ENCODE results near the gene C7.

C7 gene

DNA sequence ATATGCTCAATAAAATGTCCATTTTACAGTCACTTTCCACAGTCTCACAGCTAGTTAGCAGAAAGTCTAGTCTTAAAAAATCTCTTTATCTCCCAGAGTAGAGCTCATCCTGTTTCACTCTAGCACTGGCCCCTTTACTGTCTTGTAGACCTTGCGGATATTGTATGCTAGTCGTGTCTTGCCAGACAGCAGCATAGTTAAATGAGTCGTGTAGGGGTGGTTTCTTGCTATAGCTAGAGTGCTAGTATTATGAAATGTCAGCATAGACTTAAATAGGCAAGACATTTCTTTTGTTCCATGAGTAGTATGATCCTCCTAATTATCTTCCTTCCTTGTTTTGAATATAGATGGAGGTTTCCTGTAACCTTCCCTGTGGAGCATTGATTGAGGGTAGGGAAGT lies 77.4 kb downstream of the C7 start:
- TF ChIP-seq, protein P1, sequence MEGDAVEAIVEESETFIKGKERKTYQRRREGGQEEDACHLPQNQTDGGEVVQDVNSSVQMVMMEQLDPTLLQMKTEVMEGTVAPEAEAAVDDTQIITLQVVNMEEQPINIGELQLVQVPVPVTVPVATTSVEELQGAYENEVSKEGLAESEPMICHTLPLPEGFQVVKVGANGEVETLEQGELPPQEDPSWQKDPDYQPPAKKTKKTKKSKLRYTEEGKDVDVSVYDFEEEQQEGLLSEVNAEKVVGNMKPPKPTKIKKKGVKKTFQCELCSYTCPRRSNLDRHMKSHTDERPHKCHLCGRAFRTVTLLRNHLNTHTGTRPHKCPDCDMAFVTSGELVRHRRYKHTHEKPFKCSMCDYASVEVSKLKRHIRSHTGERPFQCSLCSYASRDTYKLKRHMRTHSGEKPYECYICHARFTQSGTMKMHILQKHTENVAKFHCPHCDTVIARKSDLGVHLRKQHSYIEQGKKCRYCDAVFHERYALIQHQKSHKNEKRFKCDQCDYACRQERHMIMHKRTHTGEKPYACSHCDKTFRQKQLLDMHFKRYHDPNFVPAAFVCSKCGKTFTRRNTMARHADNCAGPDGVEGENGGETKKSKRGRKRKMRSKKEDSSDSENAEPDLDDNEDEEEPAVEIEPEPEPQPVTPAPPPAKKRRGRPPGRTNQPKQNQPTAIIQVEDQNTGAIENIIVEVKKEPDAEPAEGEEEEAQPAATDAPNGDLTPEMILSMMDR (IDR thresholded peaks at IDR 0.05; ENCODE audit: borderline replicate concordance, control extremely low read depth, extremely low read depth, insufficient read depth, missing control alignments) = no peak
- in situ Hi-C loops (cut with MboI; ENCODE audit: low sequenced_read_pairs, unreplicated experiment) = no loop called here
- no peak for DNase-seq (ENCODE audit: low spot score)

DNA sequence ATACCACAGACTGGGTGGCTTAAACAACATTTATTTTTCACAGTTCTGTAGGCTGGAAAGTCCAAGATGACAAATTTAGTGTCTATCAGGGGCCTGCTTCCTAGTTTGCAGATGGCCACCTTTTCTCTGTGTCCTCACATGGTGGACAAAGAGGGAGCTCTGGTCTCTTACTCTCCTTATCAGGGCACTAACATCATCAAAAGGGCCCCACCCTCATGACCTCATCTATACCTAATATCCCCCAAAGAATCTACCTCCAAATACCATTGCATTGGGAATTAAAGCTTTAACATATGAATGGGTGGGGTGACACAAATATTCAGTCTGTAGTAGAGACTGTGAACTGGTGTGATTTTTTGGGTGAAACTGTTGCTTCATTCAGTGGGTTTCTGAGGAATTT lies 78.1 kb downstream of the C7 start:
- DNase-seq (ENCODE audit: low spot score) = no peak
- TF ChIP-seq, protein P1 (IDR thresholded peaks at IDR 0.05; ENCODE audit: borderline replicate concordance, control extremely low read depth, extremely low read depth, insufficient read depth, missing control alignments) = no peak
- in situ Hi-C loops (cut with MboI; ENCODE audit: low sequenced_read_pairs, unreplicated experiment) = no loop called here

DNA sequence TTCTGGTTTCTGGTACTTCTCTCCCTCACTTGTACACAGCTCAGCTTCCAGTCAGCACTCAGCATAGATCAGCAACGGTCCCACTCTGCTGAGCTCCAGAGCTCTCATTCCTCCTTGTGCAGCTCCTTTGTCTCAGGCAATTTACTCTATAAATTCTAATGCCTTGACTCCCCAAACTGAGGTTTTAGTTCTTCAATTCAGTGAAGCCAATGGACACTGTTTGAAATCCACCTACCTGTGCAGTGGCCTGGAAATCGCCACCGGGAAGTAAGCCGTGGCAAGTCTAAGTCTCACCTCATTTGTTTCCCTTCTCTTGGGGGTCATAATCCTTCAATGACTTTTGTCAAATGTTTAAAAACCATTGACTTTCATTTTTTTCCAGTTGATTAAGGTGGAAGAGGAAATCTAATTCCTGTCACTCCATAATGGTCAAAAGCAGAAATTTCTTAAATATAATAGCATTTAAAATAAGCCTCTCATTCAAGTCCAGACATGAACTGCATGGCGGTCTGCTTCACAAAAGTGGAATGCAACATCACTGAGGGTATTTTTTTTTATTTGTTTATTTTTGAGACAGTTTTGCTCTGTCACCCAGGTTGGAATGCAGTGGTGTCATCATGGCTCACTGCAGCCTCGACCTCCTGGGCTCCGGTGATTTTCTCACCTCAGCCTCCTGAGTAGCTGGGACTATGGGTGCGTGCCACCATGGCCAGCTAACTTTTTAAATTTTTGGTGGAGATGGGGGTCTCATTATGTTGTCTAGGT lies 79.6 kb downstream of the C7 start:
- TF ChIP-seq, protein P1 (IDR thresholded peaks at IDR 0.05; ENCODE audit: borderline replicate concordance, control extremely low read depth, extremely low read depth, insufficient read depth, missing control alignments) = no peak
- in situ Hi-C loops (cut with MboI; ENCODE audit: low sequenced_read_pairs, unreplicated experiment) = no loop called here
- no peak for DNase-seq (ENCODE audit: low spot score)

DNA sequence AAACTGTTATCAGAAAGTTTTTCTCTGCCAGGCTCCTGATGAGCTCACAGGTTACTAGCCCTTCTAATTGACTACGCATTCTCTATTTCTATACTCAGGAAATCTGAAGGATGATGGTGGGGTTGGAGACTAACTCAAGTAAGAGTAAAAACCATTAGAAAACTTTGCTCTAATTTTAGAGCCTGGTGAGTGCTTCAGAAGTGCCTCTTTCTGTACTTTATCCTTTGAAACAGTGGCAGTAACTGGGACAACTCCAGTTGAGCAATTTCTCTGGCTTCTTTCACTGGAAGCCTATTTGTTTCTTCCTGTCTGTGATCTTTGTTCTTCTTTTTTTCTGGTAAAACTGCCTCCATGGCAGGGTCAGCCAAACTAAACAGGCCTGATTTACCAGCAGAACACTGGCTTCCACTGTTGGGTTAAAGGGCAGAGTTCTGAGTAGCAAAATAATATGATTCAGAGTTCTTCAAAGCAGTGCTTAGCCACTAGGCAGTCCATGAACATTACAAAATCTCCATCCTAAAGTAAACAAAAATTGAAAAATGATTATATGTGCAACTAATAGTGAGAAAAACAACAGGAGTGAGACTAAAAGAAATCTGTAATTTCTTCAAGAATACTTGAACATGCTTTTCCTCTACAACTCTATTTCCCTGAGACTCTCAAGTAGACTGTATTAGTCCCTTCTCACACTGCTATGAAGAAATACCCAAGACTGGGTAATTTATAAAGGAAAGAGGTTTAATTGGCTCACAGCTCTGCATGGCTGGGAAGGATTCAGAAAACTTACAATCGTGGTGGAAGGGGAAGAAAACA lies 82.1 kb downstream of the C7 start:
- TF ChIP-seq, protein P1 (IDR thresholded peaks at IDR 0.05; ENCODE audit: borderline replicate concordance, control extremely low read depth, extremely low read depth, insufficient read depth, missing control alignments) = no peak
- in situ Hi-C loops (cut with MboI; ENCODE audit: low sequenced_read_pairs, unreplicated experiment) = no loop called here

DNA sequence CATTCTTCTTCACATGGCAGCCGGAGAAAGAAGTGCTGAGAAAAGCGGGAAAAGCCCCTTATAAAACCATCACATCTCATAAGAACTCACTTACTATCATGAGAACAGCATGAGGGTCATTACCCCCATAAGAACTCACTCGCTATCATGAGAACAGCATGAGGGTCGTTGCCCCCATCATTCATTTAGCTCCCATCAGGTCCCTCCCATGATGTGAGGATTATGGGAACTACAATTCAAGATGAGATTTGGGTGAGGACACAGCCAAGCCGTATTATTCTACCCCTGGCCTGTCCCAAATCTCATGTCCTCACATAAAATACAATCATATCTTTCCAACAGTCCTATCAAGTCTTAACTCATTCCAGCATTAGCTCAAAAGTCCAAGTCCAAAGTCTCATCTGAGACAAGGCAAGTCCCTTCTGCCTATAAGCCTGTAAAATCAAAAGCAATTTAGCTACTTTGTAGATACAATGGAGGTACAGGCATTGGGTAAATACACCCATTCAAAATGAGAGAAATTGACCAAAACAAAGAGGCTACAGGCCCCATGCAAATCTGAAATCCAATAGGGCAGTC lies 82.8 kb downstream of the C7 start:
- no peak for DNase-seq (ENCODE audit: low spot score)
- in situ Hi-C loops (cut with MboI; ENCODE audit: low sequenced_read_pairs, unreplicated experiment) = no loop called here
- TF ChIP-seq, protein P1 (IDR thresholded peaks at IDR 0.05; ENCODE audit: borderline replicate concordance, control extremely low read depth, extremely low read depth, insufficient read depth, missing control alignments) = no peak

More for the DNA sequence above, 82.1 kb downstream of the C7 start:
- no peak for DNase-seq (ENCODE audit: low spot score)

DNA sequence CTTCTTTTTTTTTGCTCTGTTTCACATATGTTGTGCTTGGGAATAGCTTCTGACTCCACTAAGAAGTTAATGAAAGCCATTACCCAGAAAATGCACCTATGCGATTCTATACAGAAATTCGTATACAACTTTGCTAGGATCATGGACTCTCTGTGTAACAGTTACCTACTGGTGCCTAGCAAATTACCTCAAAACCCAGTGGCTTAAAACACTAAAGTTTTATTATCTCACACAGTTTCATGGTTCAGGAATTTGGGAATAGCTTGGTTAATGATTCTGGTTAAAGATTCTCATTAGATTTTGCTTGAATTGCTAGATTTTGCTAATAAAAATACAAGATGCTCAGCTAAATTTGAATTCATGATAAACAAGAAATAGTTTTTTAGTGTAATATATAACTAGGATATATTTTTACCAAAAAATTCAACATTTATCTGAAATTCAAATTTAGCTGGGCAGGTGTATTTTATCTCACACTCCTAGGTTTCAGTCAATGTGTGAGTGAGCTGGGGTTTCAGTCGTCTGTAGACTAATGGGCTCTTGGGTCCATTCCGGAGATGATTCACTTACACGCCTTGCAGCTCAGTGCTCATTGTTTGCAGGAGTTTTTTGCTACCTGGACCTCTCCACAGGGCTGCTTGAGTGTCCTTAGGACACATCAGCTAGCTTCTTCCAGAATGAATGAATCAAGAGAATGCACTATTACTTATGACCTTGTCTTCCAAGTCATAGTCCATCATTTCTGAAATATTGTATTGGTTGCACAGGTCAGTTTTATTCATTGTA lies 86.7 kb downstream of the C7 start:
- in situ Hi-C loops (cut with MboI; ENCODE audit: low sequenced_read_pairs, unreplicated experiment) = no loop called here
- DNase-seq (ENCODE audit: low spot score) = no peak
- TF ChIP-seq, protein P1 (IDR thresholded peaks at IDR 0.05; ENCODE audit: borderline replicate concordance, control extremely low read depth, extremely low read depth, insufficient read depth, missing control alignments) = no peak

Data from GM13976 (cell line).